HG03457 (cell line): ENCODE data around the gene CLIC5.
A peak's percentile ranks its signal among the peaks of the same experiment; 100 is the strongest.

ENCODE experiments used
- ATAC-seq: cut with Tn5 transposase; IDR thresholded peaks from one replicate; pipeline ENCODE4 v1.9.1; 2021; ENCODE audit warnings: moderate number of reproducible peaks; ENCODE audit not compliant: unreplicated experiment

CLIC5 gene

DNA sequence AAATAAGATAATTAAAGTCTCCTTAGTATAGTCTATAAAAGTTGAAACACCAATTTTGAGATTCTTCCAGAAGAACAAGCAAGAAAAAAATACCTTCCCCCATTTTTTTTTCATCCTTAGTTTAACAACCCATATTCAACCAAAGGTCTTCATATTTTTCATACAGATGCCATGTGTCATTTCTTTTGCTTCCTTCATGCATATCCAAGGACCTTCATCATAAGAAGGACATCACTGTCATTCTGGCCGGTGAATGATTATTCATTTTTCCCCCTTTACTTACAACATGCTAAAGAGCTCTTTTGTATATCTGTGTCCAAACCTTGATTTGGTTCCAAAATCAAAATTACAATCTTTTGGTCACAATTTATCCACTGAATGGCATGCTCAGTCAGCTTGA, 21.3 kb upstream of the CLIC5 start:
- no peak for ATAC-seq

GRCh38 chr6:46035242-46035641, 19.6 kb upstream of the CLIC5 start:
- no peak for ATAC-seq

DNA sequence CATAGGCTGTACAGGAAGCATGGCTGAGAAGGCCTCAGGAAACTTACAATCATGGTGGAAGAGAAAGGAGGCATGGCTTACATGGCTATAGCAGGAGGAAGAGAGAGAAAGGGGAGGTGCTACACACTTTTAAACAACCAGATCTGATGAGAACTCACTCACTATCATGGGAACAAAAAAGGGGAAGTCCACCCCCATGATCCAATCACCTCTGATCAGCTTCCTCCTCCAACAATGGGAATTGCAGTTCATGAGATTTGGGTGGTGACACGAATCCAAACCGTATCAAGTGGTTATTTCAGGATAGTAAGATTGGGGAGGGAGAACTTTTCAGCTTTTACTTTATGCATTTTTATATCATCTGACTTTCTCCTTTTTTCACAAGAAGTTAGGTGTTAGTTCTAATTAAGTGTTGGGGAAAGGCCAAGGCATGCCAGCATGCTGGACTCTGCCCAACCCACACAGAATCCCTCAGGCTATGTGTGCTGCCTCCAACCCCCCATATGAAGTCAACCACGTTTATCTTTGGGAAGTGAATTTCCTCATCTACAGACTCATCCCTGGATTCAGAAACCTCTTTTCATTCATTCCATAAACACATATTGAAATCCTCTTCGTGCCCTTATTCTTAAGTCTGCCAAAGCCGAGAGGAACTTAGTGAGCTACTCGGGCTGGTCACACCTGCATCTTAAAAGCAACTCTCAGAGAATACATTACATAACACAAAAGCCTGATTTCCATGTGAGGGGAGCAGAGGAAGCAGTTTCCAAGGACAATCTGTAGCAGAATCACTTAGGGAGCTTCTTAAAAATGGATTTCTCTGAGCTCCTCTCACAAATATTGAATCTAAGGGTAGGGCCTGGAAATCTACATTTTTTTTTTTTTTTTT, 16.7 kb upstream of the CLIC5 start:
- no peak for ATAC-seq

- no peak for ATAC-seq
Measured at GRCh38 chr6:46029602-46030001, 13.9 kb upstream of the CLIC5 start.

- no peak for ATAC-seq
Measured at GRCh38 chr6:46026307-46026706, 10.6 kb upstream of the CLIC5 start.

DNA sequence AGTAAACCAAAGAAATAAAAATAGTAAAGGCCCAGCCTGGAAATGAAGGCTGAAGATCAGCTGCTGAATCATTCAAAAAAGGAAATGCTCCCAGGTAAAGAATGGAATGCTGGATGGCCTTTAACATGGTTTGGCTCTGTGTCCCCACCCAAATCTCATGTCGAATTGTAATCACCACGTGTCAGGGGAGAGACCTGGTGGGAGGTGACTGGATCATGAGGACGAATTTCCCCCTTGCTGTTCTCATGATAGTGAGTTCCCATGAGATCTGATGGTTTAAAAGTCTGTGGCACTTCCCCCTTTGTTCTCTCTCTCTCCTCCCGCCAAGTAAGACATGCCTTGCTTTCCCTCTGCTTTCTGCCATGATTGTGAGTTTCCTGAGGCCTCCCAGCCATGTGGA, 9.9 kb upstream of the CLIC5 start:
- ATAC-seq = no peak

- no peak for ATAC-seq
Measured at GRCh38 chr6:46024124-46024769, 8.6 kb upstream of the CLIC5 start.

DNA sequence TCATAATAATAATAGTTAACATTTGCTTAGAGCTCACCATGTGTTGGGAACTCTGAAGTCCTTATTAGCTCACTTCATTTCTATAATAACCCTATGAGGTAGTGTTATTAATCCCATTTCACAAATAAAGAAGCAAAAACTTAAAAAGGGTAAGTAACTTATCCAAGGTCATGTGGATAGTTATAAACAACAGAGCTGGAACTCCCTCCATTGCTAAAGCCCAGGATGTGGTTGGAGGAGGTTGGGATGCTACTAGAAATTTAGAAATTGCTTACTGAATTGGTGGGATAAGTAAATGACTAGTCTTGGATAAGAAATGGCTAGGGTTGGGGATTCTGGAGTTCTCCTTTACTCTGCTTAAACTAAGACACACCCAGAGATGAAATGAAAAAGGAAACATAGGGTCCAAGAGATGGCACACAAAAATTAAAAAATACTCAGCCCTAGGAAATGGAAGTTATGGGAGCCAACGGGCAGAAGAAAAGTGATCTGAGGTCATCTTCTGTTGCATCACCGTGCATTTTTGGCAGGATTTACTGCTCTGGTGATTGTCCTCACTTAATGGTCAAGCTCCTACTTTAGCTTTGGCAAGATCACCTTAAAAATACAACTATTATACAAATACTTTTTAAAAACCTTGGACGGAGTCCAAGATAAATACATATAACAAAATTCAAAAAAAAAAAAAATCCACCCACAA, 7.7 kb upstream of the CLIC5 start:
- no peak for ATAC-seq

DNA sequence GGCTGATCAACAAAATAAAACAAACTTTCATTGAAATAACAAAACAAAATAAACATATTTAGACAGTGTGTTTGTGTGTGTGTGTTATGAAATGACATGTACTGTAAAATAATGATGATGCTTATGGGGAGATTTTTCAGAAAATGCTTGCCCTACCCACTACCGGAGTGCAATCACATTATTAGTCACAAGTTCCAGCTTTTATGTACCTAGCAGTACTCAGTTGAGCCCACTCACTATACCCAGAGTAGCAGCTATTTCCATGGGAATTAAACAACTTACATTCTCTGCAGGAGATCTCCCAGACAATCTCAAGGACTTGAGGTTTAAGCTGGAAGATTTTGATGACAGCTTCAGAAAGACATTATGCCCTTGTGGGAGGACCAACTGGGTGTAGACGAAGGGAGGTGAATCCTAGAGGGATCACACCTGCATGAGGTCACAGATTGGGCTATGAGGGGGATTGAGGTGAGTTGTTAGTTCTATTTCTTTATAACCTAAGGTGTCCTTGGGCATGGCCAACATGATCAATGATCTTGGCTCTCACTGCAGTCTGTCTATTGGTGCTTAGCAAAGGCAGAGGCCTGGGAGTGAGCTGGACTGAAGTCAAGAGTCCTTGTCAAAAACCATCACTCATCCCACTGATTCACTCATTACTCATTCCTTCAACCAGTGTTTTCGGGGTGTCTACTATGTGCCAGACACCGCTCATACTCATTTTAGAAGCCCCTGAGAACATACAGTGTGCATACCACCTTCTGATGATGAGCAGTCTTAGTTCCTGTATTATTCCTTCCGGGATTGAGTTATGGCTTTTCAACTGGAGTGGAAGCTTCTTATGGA, 6.7 kb upstream of the CLIC5 start:
- no peak for ATAC-seq

DNA sequence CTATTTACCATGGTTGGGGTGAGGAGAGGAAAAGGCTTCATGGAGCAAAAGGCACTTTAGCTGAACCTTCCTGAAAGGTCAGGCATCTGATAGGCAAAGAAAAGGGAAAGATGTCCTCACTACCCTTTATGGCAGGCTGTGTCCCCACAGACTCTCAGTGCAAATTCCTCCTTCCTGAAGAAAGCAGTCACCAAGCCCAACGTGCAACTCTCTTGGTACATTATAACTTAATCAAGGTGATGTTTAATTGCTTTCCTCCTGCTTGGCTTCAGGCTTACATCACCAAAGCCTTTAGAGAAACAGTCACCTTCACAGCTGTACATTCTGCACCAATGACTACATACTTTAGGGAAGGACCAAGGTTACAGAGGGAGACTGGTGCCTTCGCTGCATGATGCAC, 2.1 kb upstream of the CLIC5 start:
- no peak for ATAC-seq

- ATAC-seq = no peak
Measured at GRCh38 chr6:46016063-46016608, 476 bp upstream of the CLIC5 start.

DNA sequence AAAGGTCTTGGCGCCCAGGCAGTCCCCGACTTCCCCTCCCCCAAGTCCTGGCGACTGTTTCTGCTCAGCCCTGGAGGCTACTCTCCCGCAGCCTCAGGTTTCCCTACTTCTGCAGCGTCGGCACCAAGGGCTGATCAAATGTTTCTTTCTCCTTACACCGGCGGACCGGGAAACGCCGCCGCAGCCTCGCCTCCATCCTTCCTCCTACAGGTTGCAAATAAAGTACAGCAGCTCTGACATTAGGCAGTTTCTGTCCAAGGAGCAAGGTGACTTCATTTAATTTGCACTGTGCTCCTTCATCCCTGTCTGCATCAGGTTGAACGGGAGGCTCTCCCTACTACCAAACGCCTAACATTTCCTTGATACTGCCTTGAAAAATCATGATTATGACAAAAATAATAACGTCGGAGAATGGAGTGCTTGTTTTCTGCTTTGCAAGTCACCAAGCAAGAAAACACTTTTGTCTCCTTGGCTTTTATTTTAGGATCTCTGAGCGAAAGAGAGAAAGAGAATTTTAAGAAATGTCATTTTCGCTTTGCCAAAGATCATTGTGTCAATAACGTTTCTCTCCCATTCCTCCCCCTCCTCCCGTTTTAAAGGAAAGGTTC, 1.0 kb downstream of the CLIC5 start:
- ATAC-seq = no peak

- ATAC-seq = no peak
Measured at GRCh38 chr6:46014046-46014445, 1.6 kb downstream of the CLIC5 start.

DNA sequence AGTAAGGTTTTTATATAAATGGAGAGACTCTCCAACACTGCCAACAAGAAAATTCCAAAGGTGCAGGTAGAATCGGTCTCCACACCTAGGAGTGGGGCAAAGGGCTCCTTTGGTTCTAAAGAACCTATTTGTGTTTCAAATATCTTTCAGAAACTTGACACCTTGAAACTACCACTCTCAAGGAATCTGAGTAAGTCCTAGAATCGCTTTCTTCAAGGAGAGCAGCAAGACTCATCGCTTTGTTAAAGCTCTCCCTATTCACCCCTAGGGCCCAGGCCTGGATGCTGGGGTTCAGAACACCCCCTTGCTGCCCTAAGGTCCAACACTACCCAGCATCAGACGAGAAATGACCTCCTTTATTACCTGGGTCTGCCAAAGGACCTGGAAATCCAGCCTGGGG, 2.0 kb downstream of the CLIC5 start:
- ATAC-seq = no peak

DNA sequence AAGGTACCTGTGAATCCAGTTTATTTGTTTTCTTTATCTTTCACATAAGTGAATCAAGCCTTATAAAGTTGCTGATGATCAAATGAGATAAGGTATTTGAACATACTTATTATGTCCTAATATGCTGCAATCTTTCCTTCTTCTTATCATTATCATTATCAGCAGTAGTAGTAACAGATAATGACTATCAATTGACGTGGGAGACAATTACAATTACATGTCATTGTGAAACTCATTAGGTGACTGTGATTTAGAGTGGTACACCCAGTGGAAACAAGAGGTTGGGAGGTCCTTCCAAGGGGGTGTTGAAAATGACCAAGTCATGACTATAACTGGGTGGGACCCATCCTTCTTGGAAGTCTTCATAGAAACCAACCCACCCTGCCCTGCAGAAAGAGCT, 2.8 kb downstream of the CLIC5 start:
- ATAC-seq = no peak

DNA sequence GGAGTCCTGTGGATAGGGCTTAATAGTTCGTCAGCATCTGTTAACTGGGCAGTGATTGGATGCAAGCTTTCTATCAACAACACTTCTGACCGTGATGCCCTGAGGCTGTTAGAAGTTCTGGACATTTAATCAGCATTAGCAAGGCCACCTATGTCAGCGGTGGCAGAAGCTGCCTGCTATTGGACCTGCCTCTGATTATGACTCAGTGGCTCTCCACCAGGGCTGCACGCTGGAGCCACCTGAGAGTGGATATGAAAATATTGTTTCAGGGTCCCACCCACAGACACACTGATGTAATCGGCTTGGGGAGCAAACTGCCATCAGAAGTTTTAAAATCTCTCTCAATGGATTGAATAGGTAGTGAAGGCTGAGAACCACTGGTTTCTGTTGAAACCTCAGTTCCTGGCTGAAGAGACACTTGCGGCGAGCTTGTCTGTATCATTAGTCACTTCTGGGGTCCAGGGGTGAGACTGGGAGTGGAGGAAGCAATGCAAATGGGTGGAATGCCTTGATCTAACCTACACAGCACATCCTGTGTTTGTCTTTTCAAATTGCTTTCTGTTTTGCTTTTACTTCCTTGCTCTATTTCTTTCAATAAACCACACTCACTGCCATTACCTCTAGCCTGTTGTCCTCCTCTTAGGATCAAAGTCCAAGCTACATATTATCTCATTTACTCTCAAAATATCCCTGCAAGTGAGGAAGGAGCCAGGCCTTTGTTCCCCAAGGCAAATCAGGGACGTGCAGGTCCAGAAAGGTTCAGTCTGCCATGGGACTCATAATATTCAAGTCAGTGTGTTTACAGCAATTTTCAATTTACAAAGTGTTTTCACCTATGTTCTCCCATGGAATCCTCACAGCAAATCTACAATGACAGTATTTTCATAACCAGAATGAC, 4.2 kb downstream of the CLIC5 start:
- peak; percentile 92 for ATAC-seq

GRCh38 chr6:46010771-46011170, 4.9 kb downstream of the CLIC5 start:
- peak; percentile 1 for ATAC-seq

DNA sequence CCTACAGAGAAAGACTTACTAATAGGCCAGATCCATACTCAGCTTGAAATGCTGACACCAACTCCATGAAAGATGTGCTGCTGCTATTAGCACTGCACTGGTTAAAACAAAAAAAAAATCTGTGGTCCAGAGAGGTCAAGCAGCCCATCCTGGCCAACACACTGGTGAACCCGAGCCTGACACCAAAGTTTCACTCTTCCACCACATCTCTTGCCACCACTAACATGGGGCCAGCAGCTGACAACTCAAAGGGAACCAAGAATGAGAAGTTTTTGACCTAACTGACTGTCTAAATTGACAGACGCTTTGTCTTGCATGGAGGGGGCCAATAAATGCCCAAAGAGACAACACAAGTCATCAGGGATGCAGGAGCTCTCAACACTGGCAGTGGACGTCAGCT, 5.4 kb downstream of the CLIC5 start:
- no peak for ATAC-seq

GRCh38 chr6:46002264-46002663, 13.4 kb downstream of the CLIC5 start:
- ATAC-seq = no peak
